Measurements from ENCODE around the gene PSPH.
"Not testable (repeated sequence)": the region's sequence is repeated elsewhere in the genome, so short reads cannot be mapped to it uniquely, and the experiment has no call there.

The PSPH gene

GRCh38 chr7:56051339-56052191 lies at the start of gene PSPH, which contains the start of gene CCT6A:
Gene PSPH (minus strand): TSS chr7:56051444. CDS start chr7:56021212, 30,232 bp downstream.
Gene CCT6A (plus strand): TSS chr7:56051765. CDS start chr7:56051849, 84 bp downstream.
- peak within 1 kb of the TSS; percentile 95 for H3K27ac ChIP-seq
- no peak for TF ChIP-seq CTCF (conservative IDR thresholded peaks at IDR 0.05)

- TF ChIP-seq CTCF (conservative IDR thresholded peaks at IDR 0.05): no peak
- H3K27ac ChIP-seq: no peak overlapping the region
These were observed 48.4 kb upstream of the PSPH start for GRCh38 chr7:56099653-56100052.

GRCh38 chr7:56098187-56099008 lies 47.2 kb upstream of the PSPH start:
- H3K27ac ChIP-seq: not testable (repeated sequence)

- H3K27ac ChIP-seq: no peak overlapping the region
- no peak for TF ChIP-seq CTCF (conservative IDR thresholded peaks at IDR 0.05)
These were observed 46.5 kb upstream of the PSPH start for GRCh38 chr7:56097700-56098099.

- peak within 1 kb of the TSS; percentile 80 for H3K27ac ChIP-seq
- TF ChIP-seq CTCF (conservative IDR thresholded peaks at IDR 0.05): peak; percentile 93
These were observed 41.7 kb upstream of the PSPH start, which contains the start of gene PHKG1 for GRCh38 chr7:56092789-56093531. Gene PHKG1 (minus strand): TSS chr7:56092952. CDS start chr7:56088941, 4,011 bp downstream.

GRCh38 chr7:56092388-56092787 lies 41.1 kb upstream of the PSPH start:
- H3K27ac ChIP-seq: peak overlapping the region; percentile 80

- TF ChIP-seq CTCF (conservative IDR thresholded peaks at IDR 0.05): no peak
- peak overlapping the region; percentile 80 for H3K27ac ChIP-seq
These were observed 40.3 kb upstream of the PSPH start for GRCh38 chr7:56091591-56091990.

GRCh38 chr7:56087445-56087844 lies 36.2 kb upstream of the PSPH start:
- H3K27ac ChIP-seq: no peak overlapping the region
- no peak for TF ChIP-seq CTCF (conservative IDR thresholded peaks at IDR 0.05)
